ENCODE measurements around the gene STAC. TPM values are rescaled to one million over a fixed set of nuclear protein-coding genes. Genes with fewer than 3 reads are reported as not detected.
"Not testable (repeated sequence)": the region's sequence is repeated elsewhere in the genome, so short reads cannot be mapped to it uniquely, and the experiment has no call there.

The STAC gene
- total RNA-seq, 4 donors from 2014 or later: 0.45 to 5.1 (median 0.63) TPM

- 84% methylated on average over 10 of the region's 10 CpGs for WGBS
- no peak for DNase-seq (ENCODE audit: low spot score in 2 of 2)
These were observed 62.9 kb downstream of the STAC start for GRCh38 chr3:36443028-36443686.

GRCh38 chr3:36444909-36445308 lies 64.6 kb downstream of the STAC start:
- TF ChIP-seq, protein P1, sequence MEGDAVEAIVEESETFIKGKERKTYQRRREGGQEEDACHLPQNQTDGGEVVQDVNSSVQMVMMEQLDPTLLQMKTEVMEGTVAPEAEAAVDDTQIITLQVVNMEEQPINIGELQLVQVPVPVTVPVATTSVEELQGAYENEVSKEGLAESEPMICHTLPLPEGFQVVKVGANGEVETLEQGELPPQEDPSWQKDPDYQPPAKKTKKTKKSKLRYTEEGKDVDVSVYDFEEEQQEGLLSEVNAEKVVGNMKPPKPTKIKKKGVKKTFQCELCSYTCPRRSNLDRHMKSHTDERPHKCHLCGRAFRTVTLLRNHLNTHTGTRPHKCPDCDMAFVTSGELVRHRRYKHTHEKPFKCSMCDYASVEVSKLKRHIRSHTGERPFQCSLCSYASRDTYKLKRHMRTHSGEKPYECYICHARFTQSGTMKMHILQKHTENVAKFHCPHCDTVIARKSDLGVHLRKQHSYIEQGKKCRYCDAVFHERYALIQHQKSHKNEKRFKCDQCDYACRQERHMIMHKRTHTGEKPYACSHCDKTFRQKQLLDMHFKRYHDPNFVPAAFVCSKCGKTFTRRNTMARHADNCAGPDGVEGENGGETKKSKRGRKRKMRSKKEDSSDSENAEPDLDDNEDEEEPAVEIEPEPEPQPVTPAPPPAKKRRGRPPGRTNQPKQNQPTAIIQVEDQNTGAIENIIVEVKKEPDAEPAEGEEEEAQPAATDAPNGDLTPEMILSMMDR (IDR thresholded peaks at IDR 0.05): no peak
- TF ChIP-seq POLR2AphosphoS5 (IDR thresholded peaks at IDR 0.05) (no peak), POLR2A (IDR thresholded peaks at IDR 0.05) (no peak), EP300 (IDR thresholded peaks at IDR 0.05) (no peak)
- H3K4me1 ChIP-seq: no peaks in the 10 kb centered on the region
- H3K27me3 ChIP-seq: no peaks in the 10 kb centered on the region
- no peak for DNase-seq (ENCODE audit: low spot score in 2 of 2)
- 69% methylated on average over 1 of the region's 1 CpG for WGBS
- no peak overlapping the region for H3K27ac ChIP-seq
- H3K4me3 ChIP-seq: no peak overlapping the region
- H3K9me3 ChIP-seq: no peaks in the 10 kb centered on the region
- H3K36me3 ChIP-seq: no peaks in the 10 kb centered on the region

More at GRCh38 chr3:36443028-36443686, 62.9 kb downstream of the STAC start:
- Histone ChIP-seq H3K36me3 (no peaks in the 10 kb centered on the region), H3K27ac (no peak overlapping the region), H3K9me3 (no peaks in the 10 kb centered on the region), H3K4me3 (no peak overlapping the region), H3K4me1 (no peaks in the 10 kb centered on the region), H3K27me3 (no peaks in the 10 kb centered on the region)
- TF ChIP-seq EP300 (IDR thresholded peaks at IDR 0.05): no peak
- TF ChIP-seq POLR2A (IDR thresholded peaks at IDR 0.05): no peak
- TF ChIP-seq, protein P1 (IDR thresholded peaks at IDR 0.05): no peak
- no peak for TF ChIP-seq POLR2AphosphoS5 (IDR thresholded peaks at IDR 0.05)

DNA sequence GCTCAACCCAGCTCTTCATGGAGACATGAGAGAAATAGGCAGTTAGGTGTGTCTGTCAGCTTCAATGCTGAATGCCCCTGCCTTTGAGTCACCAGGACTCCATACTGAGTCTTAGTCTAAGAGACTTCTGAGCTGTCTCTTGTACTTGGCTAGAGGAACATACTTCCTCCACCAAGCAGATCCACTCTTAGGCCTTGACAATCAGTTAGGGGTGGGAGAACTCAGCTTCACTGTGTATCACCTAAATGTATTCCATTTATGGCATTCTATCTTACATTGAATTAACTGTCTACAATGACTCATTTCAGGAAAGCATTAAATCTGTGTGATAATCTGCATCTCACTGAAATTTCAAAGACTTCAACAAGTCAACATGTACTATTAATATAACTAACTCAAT lies 66.0 kb downstream of the STAC start:
- no peak overlapping the region for H3K27ac ChIP-seq
- H3K36me3 ChIP-seq: no peaks in the 10 kb centered on the region
- TF ChIP-seq POLR2AphosphoS5 (IDR thresholded peaks at IDR 0.05) (no peak), POLR2A (IDR thresholded peaks at IDR 0.05) (no peak), EP300 (IDR thresholded peaks at IDR 0.05) (no peak)
- TF ChIP-seq, protein P1 (IDR thresholded peaks at IDR 0.05): no peak
- H3K27me3 ChIP-seq: no peaks in the 10 kb centered on the region
- H3K9me3 ChIP-seq: no peaks in the 10 kb centered on the region
- H3K4me1 ChIP-seq: no peaks in the 10 kb centered on the region
- no peak for DNase-seq (ENCODE audit: low spot score in 2 of 2)
- H3K4me3 ChIP-seq: no peak overlapping the region

GRCh38 chr3:36447061-36447460 lies 66.8 kb downstream of the STAC start:
- H3K4me1 ChIP-seq: no peaks in the 10 kb centered on the region
- TF ChIP-seq EP300 (IDR thresholded peaks at IDR 0.05): no peak
- TF ChIP-seq, protein P1 (IDR thresholded peaks at IDR 0.05): no peak
- no peaks in the 10 kb centered on the region for H3K9me3 ChIP-seq
- H3K27ac ChIP-seq: no peak overlapping the region
- no peak for DNase-seq (ENCODE audit: low spot score in 2 of 2)
- no peaks in the 10 kb centered on the region for H3K36me3 ChIP-seq
- H3K27me3 ChIP-seq: no peaks in the 10 kb centered on the region
- 3% methylated on average over 2 of the region's 2 CpGs for WGBS
- H3K4me3 ChIP-seq: no peak overlapping the region

DNA sequence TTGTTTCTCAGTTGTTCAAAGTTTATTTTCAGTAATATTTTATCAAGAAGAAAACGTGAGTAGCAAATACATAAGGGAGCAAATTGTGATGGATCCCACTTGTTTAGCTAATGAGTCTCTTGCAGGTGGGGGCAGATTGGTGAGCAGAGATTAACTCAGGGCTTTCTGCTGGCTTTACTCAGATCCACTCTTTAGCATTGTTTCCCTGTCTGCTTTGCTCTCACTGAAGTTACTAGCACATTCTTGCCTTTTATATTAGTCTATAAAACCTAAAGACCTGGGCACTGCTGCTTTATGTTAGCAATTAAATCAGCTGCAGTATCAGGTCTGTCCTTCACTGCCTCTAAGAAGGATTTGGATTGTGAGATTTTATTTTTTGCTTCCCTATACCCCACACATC lies 71.5 kb downstream of the STAC start:
- DNase-seq (ENCODE audit: low spot score in 2 of 2): no peak
- Histone ChIP-seq H3K27me3 (no peaks in the 10 kb centered on the region), H3K27ac (no peak overlapping the region), H3K4me3 (no peak overlapping the region), H3K4me1 (no peaks in the 10 kb centered on the region), H3K9me3 (no peaks in the 10 kb centered on the region), H3K36me3 (no peaks in the 10 kb centered on the region)
- 51% methylated on average over 1 of the region's 1 CpG for WGBS
- TF ChIP-seq EP300 (IDR thresholded peaks at IDR 0.05) (no peak), POLR2A (IDR thresholded peaks at IDR 0.05) (no peak), POLR2AphosphoS5 (IDR thresholded peaks at IDR 0.05) (no peak)
- TF ChIP-seq, protein P1 (IDR thresholded peaks at IDR 0.05): no peak

DNA sequence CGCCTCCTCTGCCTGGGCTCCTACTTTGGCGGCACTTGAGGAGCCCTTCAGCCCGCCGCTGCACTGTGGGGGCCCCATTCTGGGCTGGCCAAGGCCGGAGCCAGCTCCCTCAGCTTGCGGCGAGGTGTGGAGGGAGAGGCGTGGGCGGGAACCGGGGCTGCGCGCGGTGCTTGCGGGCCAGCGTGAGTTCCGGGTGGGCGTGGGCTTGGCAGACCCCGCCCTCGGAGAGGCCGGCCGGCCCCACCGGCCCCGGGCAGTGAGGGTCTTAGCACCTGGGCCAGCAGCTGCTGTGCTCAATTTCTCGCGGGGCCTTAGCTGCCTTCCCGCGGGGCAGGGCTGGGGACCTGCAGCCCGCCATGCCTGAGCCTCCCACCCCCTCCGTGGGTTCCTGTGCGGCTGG lies 72.9 kb downstream of the STAC start:
- H3K4me3 ChIP-seq; H3K27me3 ChIP-seq; H3K27ac ChIP-seq; H3K9me3 ChIP-seq; DNase-seq (ENCODE audit: low spot score in 2 of 2); H3K36me3 ChIP-seq; H3K4me1 ChIP-seq: not testable (repeated sequence)
- 89% methylated on average over 13 of the region's 30 CpGs for WGBS

GRCh38 chr3:36453896-36454295 lies 73.6 kb downstream of the STAC start:
- not testable (repeated sequence) for H3K27me3 ChIP-seq; H3K36me3 ChIP-seq; H3K4me1 ChIP-seq; H3K27ac ChIP-seq; H3K9me3 ChIP-seq; H3K4me3 ChIP-seq; DNase-seq (ENCODE audit: low spot score in 2 of 2)
- 83% methylated on average over 6 of the region's 6 CpGs for WGBS

Measured in suprapubic skin (tissue), 4 donors.